Renal pelvis (tissue), 4 donors: ENCODE data around the gene DDX59. TPM values are rescaled to one million over a fixed set of nuclear protein-coding genes. Genes with fewer than 3 reads are reported as not detected.

Experiments
- DNase-seq: peaks from one replicate; pipeline ENCODE4 v3.0.0-alpha.2; 2013
- polyA plus RNA-seq, 3 donors: library from polyadenylated mRNA; unstranded; fragments of 120-200 nt; gene quantifications; one replicate each; pipeline ENCODE4 v1.2.1, GENCODE V29; 2013; ENCODE audit not compliant: insufficient read length in 3 of 3

Gene DDX59
- polyA plus RNA-seq, 3 donors, result 22.3 to 29.4 (median 28.6) TPM

DNA sequence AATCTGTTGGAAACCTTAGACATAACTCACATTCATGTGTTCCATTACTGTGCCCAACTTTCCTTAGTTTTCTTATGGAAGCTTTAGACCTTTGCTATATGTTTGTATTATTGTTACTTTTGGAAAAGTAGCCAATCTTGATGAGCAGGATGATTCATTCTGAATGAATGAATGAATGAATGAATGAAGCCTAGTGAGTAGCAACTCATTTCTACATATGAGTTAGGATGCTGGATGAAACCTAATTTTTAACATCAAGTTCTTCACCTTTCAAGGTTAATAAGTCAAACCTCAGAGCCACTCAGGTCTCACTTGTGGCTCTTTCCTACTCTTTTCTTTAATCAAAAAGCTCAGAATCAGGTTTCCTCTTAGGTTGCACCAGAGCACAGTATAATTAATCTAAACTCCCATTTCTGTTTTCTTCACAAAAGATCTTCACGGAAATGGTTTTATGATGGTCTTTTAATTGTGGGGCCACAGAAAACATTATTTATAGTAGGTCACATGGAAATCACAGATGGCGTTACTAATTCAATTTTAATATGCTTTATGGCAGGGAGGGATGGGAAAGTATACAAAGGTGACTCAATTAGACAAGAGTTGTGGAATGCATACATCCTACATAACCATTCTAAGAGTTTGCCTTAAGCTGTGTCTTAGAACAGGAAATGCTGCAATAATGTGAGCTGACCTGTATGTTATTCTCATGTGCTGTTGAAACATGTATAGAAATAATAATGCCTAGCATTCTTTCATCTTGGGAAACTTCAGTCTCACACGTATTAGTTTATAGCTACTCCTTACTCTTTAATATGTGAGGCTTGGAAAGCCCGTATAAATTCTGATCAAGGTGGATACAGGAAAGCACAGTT is 4.5 kb upstream of the DDX59 start:
- DNase-seq, result no peak

DNA sequence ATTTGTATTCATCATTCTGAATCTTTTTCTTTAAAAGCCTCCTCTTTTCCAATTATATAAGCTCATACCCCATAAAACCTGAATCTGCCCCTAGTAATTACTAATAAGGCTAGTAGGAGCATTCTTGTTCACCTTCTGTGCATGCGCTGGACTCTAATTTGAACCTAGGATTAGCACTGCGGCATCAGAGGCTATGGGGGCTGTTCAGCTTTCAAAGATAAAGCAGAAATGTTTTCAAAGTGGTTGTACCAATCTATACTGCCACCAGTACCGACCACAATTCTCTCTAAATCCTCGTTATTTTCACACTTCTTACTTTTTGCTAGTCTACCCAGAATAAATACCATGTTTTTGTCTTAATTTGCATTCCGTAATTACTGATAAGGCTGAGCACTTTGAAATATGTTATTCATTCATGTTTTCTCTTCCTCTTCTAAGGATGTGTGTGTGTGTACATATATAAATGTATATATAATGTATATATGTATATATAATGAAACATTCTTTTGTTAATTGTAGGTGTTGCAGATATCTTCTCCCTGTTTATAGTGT is 1.6 kb upstream of the DDX59 start:
- DNase-seq, result no peak

DNA sequence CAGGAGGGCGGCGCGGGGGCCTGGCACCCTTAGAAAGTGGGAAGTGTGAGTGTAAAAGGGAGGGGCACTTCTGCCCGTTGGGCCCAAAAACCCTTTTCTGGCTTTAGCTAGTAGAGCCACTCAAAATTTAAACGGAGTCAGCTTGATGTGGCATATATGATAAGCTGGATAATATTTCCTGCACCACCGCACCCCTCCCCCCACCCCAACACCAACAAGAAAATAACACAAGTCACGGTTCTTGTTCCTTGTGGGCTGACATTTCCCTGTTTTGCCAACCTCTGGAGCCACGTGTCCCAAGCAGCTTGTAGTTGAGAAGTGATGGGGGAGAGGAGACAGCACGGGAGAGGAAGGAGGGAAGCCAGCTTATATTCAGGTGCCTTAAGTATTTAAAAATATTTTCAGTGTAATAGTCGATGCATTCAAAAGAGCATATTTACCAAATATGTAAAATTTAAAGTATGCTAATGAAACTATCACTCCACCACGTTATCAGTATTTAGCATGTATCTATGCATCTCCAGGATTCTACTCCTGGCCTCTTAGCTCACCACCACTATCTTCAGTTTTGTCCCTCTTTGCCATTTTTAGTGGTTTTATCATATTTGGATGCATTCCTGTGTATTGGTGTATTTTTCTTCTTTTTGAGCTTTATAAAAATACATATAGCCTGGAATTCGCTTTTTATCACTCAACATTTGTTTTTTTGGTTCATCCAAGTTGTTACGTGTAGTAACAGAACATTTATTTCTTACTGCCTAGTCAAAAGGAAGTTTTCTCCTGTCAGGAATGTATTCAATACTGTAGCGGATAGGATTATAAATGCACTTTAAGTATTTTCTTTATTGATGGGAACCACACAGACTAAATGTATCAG is 773 bp upstream of the DDX59 start:
- DNase-seq, result peak; percentile 47

GRCh38 chr1:200668514-200669313 is 993 bp downstream of the DDX59 start:
- DNase-seq, result no peak

- DNase-seq, result no peak
Measured at GRCh38 chr1:200666309-200666708, 3.4 kb downstream of the DDX59 start.

DNA sequence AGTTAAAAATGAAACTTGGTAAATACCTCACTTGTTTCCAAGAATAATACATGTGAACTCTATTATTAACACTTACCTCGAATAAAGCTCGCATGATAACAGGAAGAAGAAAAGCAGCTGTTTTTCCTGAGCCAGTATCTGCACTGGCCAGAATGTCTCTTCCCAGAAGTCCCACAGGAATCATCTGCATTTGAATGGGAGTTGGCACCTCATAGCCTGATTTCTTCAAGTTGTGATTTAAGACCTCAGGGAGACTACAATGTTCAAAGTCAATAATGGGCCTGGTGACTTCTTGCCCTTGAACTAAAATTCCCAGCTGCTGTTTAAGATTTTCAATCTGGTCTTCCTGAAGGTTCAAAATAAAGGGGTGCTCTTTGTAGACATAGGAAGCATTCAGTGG is 3.8 kb downstream of the DDX59 start:
- peak; percentile 39 for DNase-seq

DNA sequence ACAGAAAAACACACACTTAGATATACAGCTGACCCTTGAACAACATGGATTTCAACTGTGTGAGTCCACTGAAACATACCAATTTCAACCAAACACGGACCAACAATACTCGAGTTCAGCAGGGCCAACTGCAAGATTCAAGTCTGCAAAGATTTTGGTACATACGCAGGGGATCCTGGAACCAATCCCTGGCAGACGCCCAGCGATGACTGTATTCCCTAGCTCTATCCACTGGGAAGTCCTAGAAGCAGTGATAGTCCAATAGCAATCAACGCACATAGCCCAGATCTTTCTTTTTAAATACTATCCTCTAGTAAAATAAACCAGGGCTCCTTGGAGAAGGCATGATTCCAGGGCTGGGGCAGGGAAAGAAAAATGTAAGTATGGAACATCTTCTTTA is 9.0 kb downstream of the DDX59 start:
- DNase-seq, result no peak

- no peak for DNase-seq
Measured at GRCh38 chr1:200659269-200659668, 10.4 kb downstream of the DDX59 start.

DNA sequence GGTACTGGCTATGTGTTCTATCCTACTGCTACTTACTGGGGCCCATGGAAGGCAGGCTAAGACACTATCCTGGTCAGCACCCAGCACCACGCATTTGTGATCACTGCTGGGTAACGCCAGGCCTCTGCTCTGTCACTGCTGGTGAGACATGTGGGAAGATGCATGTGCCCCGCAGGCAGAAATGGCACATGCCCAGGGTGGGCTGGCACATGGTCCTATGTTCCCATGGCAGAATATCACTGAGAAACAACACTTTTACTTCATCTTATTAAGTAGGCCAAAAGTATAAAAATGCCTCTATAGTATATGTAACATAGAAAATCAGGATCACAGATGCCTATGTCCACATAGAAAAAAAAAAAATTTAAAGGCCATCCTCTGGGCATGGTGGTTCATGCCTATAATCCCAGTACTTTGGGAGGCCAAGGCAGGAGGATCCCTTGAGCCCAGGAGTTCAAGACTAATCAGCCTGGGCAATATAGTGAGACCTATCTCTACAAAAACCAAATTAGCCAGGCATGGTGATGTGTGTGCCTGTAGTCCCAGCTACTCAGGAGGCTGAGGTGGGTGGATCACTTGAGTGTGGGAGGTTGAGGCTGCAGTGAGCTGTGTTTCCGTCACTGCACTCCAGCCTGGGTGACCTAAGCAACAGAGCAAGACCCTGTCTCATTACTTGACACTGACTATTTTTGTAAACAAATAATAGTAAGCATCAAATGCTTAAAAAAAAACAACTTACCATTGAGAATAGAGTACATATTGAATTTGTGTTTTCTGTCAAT is 11.5 kb downstream of the DDX59 start:
- DNase-seq, result no peak

DNA sequence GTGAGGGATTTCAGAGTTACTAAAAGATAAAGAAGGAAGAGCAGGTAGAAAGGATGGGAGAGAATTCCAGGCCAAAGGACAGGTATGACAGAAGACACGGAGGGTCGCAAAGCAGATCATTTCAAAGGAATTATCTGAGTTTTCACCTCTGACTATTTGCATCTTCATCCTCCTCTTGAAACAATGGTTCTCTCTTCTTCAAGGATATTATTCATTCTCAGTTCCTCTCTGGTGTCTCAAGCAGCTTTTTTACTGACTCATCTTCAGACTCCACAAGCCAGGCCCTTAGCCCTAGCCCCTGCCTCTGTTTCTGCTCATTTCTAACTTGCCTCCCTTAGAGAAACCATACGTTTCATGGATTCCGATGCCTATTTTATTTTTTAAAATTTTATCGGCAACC is 15.0 kb downstream of the DDX59 start:
- no peak for DNase-seq

GRCh38 chr1:200653022-200653462 is 16.7 kb downstream of the DDX59 start:
- no peak for DNase-seq

GRCh38 chr1:200652378-200652777 is 17.3 kb downstream of the DDX59 start:
- DNase-seq, result no peak

DNA sequence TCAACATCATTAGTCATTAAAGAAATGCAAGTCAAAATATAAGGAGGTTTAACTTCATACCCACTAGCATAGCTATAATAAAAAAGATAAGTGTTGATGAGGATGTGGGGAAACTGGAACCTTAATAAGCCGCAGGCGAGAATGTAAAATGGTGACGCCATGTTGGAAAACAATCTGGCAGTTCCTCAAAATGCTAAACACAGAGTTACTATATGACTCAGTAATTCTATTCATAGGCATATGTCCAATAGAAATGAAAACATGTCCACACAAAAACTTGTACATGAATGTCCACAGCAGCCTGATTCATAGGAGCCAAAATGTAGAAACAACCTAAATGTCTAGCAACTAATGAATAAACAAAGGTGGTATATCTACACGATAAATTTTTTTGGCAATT is 23.2 kb downstream of the DDX59 start:
- no peak for DNase-seq

GRCh38 chr1:200644021-200644420 is 25.7 kb downstream of the DDX59 start:
- no peak for DNase-seq

DNA sequence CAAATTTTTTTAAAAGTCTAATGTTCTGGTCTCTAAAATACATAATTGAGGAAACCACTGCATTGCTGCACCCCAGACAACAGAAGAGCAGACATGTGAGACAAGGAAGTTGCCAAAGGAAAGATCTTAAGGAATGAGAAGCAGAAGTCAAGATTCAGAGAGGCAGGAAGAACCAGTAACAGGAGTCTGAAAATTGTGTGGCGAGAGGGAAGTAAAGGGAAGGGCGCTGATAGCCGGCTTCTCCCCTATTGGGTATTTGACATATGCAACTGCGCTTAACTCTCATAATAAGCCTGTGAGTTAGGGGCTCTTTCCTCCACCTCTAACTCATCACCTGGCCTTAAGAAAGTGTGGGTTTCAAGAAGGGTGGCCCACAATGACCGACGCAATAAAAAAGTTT is 27.2 kb downstream of the DDX59 start:
- no peak for DNase-seq

- DNase-seq, result no peak
Measured at GRCh38 chr1:200640963-200641401, 28.7 kb downstream of the DDX59 start.

- DNase-seq, result no peak
Measured at GRCh38 chr1:200640373-200640962, 29.2 kb downstream of the DDX59 start.

GRCh38 chr1:200638073-200638472 is 31.6 kb downstream of the DDX59 start:
- no peak for DNase-seq

GRCh38 chr1:200636681-200637080 is 33.0 kb downstream of the DDX59 start:
- DNase-seq, result no peak
